ENCODE data around the gene PARVB. TPM values are rescaled to one million over a fixed set of nuclear protein-coding genes. Genes with fewer than 3 reads are reported as not detected.

The PARVB gene
- total and polyA plus RNA-seq, 2 of the 8 experiments (the other 6 are each of a cell fraction or from before 2014, with no cell fraction given), result 14.5 to 18.6 TPM

DNA sequence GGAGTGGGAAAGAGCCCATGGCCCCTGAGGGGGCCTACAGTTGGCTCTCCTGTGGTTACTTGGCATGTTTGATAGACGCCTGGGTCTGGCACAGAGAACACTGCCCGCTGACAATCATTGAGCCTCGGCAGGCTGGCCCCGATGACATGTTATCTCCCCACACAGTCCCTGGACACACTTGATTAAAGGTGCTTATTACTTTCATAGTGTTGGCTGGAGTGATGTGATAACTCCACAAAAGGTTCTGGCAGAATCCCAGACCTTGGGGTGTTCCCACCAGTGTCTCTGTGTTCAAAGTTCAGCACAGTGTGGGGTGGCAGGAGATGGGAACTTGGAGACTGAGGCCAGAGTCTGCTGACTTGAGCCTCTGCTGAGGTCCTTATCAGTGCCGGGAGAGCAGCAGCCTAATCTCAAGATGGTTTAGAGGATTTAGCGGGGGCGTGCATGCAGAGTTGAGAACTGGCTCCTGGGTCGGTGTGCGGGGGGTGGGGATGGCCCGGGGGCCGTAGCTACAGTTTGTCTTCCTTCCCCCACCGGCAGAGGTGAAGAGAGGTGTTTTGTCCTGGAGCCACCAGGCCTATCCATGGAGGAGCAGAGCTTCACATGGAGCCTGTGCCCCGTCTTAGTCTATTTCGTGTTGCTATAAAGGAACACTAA lies 22.5 kb downstream of the PARVB start:
- Histone ChIP-seq H3K9me3 (ENCODE audit: insufficient read depth in 2 of 2, low read depth in 1 of 2, low read length in 1 of 2) (no peaks in the 10 kb centered on the region), H3K79me1 (ENCODE audit: low read depth, low read length) (no peaks in the 10 kb centered on the region; the same call in 1 of the 2 replicates), H3K18ac (ENCODE audit: extremely low read depth, low read length) (no peak overlapping the region), H4K8ac (ENCODE audit: extremely low read depth, insufficient read depth, low read length) (no peak overlapping the region), H3K56ac (replicated peaks; ENCODE audit: insufficient read length, low read depth, low read length) (no peak overlapping the region), H2BK5ac (ENCODE audit: low read depth, low read length) (no peak overlapping the region), H2AK5ac (ENCODE audit: low read depth, low read length) (no peak overlapping the region), H4K5ac (ENCODE audit: insufficient read length, low read depth, low read length) (no peak overlapping the region), H3K27ac (ENCODE audit: low read depth, low read length) (no peak overlapping the region; the same call in 1 of the 2 replicates), H3K23ac (ENCODE audit: insufficient read length) (no peak overlapping the region), H3K23me2 (ENCODE audit: low read depth, low read length) (no peaks in the 10 kb centered on the region), H4K91ac (replicated peaks; ENCODE audit: insufficient read length, low read length) (no peak overlapping the region), H2BK120ac (replicated peaks; ENCODE audit: low read depth, low read length) (no peak overlapping the region), H4K20me1 (replicated peaks in 1 of 2; ENCODE audit: control insufficient read depth in 1 of 2, insufficient read depth in 2 of 2, low read length in 2 of 2) (no peaks in the 10 kb centered on the region), H3K4me3 (ENCODE audit: extremely low read depth in 1 of 4, insufficient read depth in 2 of 4, low read depth in 3 of 4, low read length in 4 of 4) (no peak overlapping the region), H3K79me2 (ENCODE audit: control insufficient read depth in 1 of 2, insufficient read depth in 2 of 2, low read length in 2 of 2) (no peaks in the 10 kb centered on the region), H3K36me3 (ENCODE audit: control insufficient read depth in 2 of 4, insufficient read depth in 4 of 4, low read length in 3 of 4) (no peaks in the 10 kb centered on the region), H3K4ac (replicated peaks; ENCODE audit: insufficient read length, low read depth, low read length) (no peak overlapping the region), H2AFZ (ENCODE audit: low read length) (no peak overlapping the region), H2BK20ac (ENCODE audit: low read length) (no peak overlapping the region), H3K9ac (replicated peaks in 1 of 4; ENCODE audit: extremely low read depth in 1 of 4, low read depth in 3 of 4, low read length in 3 of 4) (no peak overlapping the region), H3K4me1 (replicated peaks in 1 of 4; ENCODE audit: control insufficient read depth in 3 of 4, insufficient read depth in 4 of 4, low read length in 3 of 4) (peaks cover 0 to 8% (median under 1%) of the 10 kb centered on the region in 4 experiments; a peak in 5 of 7 replicates), H2BK12ac (ENCODE audit: low read depth, low read length) (no peak overlapping the region), H3K14ac (ENCODE audit: insufficient read length) (no peak overlapping the region), H2BK15ac (ENCODE audit: low read length) (no peak overlapping the region), H3K4me2 (ENCODE audit: insufficient read depth in 1 of 2, low read depth in 2 of 2, low read length in 2 of 2) (no peak overlapping the region), H3K27me3 (replicated peaks in 1 of 4; ENCODE audit: control insufficient read depth in 3 of 4, extremely low read depth in 1 of 4, insufficient read depth in 3 of 4, low read length in 3 of 4) (no peaks in the 10 kb centered on the region)
- DNase-seq (ENCODE audit: low read depth in 1 of 2, low spot score in 2 of 2) (no peak), FAIRE-seq (no peak)
- CTCF ChIA-PET (ENCODE audit: partially characterized antibody), result interaction anchor here (1.4 to 1.8 kb wide), 2 partner anchors 9 to 53 kb away, joined by 4 to 5 read pairs; no protein-coding TSS in a partner anchor
- POLR2A ChIA-PET (ENCODE audit: partially characterized antibody), result interaction anchor here (0.8 kb wide), 1 partner anchor 14 kb away, joined by 3 read pairs; no protein-coding TSS in a partner anchor
- TF ChIP-seq RBBP5 (IDR thresholded peaks at IDR 0.05; ENCODE audit: borderline replicate concordance, low read depth, low read length) (no peak), POLR2A (IDR thresholded peaks at IDR 0.05; ENCODE audit: control extremely low read depth in 1 of 2, low read depth in 2 of 2, low read length in 2 of 2) (no peak), SUZ12 (IDR thresholded peaks at IDR 0.05; ENCODE audit: low read length) (no peak), HDAC2 (IDR thresholded peaks at IDR 0.05; ENCODE audit: borderline replicate concordance in 1 of 2, low read depth in 2 of 2, low read length in 2 of 2) (no peak), RAD21 (IDR thresholded peaks at IDR 0.05 in 1 of 2, conservative IDR thresholded peaks at IDR 0.05 in 1 of 2; ENCODE audit: low read depth in 2 of 2, low read length in 2 of 2) (no peak), SP4 (IDR thresholded peaks at IDR 0.05; ENCODE audit: low read length) (no peak), RXRA (IDR thresholded peaks at IDR 0.05; ENCODE audit: insufficient read depth, low read depth, low read length) (no peak), GTF2F1 (IDR thresholded peaks at IDR 0.05; ENCODE audit: borderline replicate concordance, low read depth, low read length) (no peak), EZH2 (IDR thresholded peaks at IDR 0.05; ENCODE audit: low read depth, low read length, severe bottlenecking) (no peak), BACH1 (IDR thresholded peaks at IDR 0.05; ENCODE audit: low read length) (no peak), CBX5 (IDR thresholded peaks at IDR 0.05; ENCODE audit: low read depth, low read length) (no peak)
- TF ChIP-seq, protein P1, sequence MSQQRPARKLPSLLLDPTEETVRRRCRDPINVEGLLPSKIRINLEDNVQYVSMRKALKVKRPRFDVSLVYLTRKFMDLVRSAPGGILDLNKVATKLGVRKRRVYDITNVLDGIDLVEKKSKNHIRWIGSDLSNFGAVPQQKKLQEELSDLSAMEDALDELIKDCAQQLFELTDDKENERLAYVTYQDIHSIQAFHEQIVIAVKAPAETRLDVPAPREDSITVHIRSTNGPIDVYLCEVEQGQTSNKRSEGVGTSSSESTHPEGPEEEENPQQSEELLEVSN (IDR thresholded peaks at IDR 0.05), result no peak
- 94% methylated on average over 14 of the region's 14 CpGs; no CpG with 5 or more reads in 1 of the 2 experiments for WGBS, 2 experiments (ENCODE audit: extremely low coverage in 1 of 2, insufficient coverage in 1 of 2, insufficient read length in 1 of 2, insufficient replicate concordance in 2 of 2, low coverage in 1 of 2, low lambda C conversion rate in 2 of 2, missing lambda C conversion rate in 1 of 2)
